Hematopoietic multipotent progenitor cell (in vitro differentiated cells): ENCODE data around the gene PDK4. TPM values are rescaled to one million over a fixed set of nuclear protein-coding genes. Genes with fewer than 3 reads are reported as not detected.

Experiments
- DNase-seq, 3 donors: peaks; one replicate each; pipeline ENCODE4 v3.0.0-alpha.2; 2011 to 2015; ENCODE audit warnings: low read depth in 2 of 3, low spot score in 2 of 3
- total RNA-seq: library from RNA; depleted of rRNA; stranded (reverse); fragments of >200 nt; gene quantifications from one replicate; pipeline ENCODE4 v1.2.3, GENCODE V29; 2012

Gene PDK4
- total RNA-seq, 1 donor = 0.81 TPM

GRCh38 chr7:95535662-95536061 is 60.7 kb downstream of the PDK4 start:
- DNase-seq = no peak

DNA sequence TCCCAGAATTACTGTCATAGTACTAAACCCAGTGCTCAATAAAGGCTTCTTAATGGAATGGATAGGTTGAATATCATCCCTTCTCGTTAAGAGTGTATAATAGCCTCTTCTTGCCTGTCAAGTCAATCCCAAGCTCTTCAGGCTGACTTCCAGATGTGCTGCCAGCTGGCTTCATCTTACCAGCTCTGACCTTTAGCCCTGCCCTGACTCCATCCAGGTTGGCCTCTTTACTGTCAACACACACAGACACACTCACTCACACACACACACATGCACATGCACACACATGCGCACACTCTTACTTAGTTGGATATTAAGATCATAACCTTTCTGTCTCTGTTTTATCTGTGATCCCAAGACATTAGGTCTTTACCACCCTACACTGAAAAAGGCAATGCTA is 61.5 kb downstream of the PDK4 start:
- no peak for DNase-seq

Other genes with a start within 250 kb of the PDK4 start
- under 0.01 TPM for gene PON3, start 200.1 kb downstream of the PDK4 start, total RNA-seq
- 17.8 TPM for gene PON2, start 161.5 kb downstream of the PDK4 start, total RNA-seq
- not detected for gene ASB4, start 110.6 kb downstream of the PDK4 start, total RNA-seq
- gene DYNC1I1, start 176.0 kb upstream of the PDK4 start, total RNA-seq = 0.54 TPM